Measurements from ENCODE around the gene BMERB1. TPM values are rescaled to one million over a fixed set of nuclear protein-coding genes. Genes with fewer than 3 reads are reported as not detected.
"Not testable (repeated sequence)": the region's sequence is repeated elsewhere in the genome, so short reads cannot be mapped to it uniquely, and the experiment has no call there.

BMERB1 gene
- total RNA-seq, 1 experiment from 2014 or later: 12.4 TPM

- DNase-seq (ENCODE audit: low read depth, low spot score): no peak
- in situ Hi-C loops (cut with HindIII; ENCODE audit: low pct_unique_long_range_greater_than_20kb, low sequenced_read_pairs): no loop called here
Measured at GRCh38 chr16:15606518-15607220, 172.3 kb downstream of the BMERB1 start.

DNA sequence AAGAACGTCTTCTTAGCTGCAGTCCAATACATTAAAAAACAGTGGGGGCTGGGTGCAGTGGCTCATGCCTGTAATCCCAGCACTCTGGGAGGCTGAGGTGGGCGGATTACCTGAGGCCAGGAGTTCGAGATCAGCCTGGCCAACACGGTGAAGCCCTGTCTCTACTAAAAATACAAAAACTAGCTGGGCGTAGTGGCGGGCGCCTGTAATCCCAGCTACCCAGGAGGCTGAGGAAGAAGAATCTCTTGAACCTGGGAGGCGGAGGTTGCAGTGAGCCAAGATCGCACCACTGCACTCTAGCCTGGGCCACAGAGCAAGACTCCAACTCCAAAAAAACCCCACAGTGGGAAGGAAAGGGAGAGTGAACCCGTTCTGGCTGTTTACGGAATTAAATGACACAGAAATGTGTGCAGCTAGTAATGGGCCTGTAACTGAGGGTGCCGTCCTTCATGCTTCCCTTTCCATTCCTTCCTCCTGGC lies 172.9 kb downstream of the BMERB1 start:
- in situ Hi-C loops (cut with HindIII; ENCODE audit: low pct_unique_long_range_greater_than_20kb, low sequenced_read_pairs); DNase-seq (ENCODE audit: low read depth, low spot score): not testable (repeated sequence)

- in situ Hi-C loops (cut with HindIII; ENCODE audit: low pct_unique_long_range_greater_than_20kb, low sequenced_read_pairs): no loop called here
- peak; percentile 34 for DNase-seq (ENCODE audit: low read depth, low spot score)
Measured at GRCh38 chr16:15607700-15608396, 173.5 kb downstream of the BMERB1 start.

GRCh38 chr16:15608398-15609285 lies 174.3 kb downstream of the BMERB1 start:
- DNase-seq (ENCODE audit: low read depth, low spot score): no peak
- in situ Hi-C loops (cut with HindIII; ENCODE audit: low pct_unique_long_range_greater_than_20kb, low sequenced_read_pairs): no loop called here

DNA sequence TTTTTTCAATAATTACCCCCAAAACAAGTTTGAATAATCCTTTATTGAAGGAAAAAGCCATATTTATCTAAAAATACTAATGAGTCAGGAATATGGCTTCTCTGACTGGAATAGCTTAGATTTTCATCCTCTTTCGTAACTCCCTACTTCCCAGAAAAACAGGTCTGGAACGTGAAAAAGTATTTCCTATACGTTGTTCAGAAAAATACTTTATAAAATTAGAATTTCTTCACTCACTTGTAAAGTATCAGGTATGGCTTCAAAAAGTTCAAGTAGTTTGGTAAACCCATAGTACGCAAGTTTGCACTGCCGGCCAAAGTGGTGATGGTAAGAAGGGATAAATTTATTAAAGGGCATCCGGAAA lies 174.9 kb downstream of the BMERB1 start:
- in situ Hi-C loops (cut with HindIII; ENCODE audit: low pct_unique_long_range_greater_than_20kb, low sequenced_read_pairs): no loop called here
- no peak for DNase-seq (ENCODE audit: low read depth, low spot score)

DNA sequence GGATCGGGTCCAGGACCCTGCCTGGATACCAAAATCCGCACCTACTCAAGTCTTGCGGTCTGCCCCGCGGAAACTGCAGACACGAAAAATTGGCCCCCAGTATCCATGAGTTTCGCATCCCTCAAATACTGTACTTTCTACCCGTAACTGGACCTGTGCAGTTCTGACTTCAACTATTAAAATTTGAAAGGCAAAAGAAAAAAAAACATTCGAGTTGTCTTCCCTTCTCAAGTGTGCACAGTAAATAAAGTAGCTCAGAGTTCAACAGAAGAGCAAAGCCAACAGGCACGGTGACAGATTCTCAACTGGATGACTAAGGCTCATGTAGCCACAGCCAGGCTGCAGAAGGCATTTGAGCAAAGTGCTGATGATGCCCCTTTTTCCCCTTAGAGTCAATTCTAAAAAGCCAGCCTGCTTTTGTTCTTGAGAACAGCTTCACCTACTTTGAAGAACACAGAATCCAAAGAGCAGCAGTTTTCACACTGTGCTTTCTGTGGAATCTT lies 176.0 kb downstream of the BMERB1 start:
- in situ Hi-C loops (cut with HindIII; ENCODE audit: low pct_unique_long_range_greater_than_20kb, low sequenced_read_pairs): no loop called here
- no peak for DNase-seq (ENCODE audit: low read depth, low spot score)

GRCh38 chr16:15611610-15612009 lies 177.2 kb downstream of the BMERB1 start:
- DNase-seq (ENCODE audit: low read depth, low spot score): no peak
- in situ Hi-C loops (cut with HindIII; ENCODE audit: low pct_unique_long_range_greater_than_20kb, low sequenced_read_pairs): no loop called here

DNA sequence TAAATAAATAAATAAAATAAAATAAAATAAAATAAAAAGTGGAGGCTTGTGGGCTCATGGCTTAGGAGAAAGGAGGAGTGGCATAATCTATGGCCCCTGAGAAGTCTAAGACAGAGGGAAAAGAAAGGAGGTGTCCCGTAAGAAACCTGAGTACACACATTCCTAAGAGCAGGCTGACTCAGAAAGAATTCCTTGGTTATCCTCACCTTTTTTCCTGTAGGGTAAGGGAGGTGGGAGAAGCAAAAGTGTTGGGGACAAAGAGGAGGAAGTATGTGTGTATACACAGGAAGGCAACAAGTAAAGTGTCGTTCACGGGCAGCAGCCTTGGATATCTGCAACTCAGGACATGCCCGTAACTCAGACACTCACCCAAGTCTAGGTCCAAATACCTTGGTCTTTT lies 179.3 kb downstream of the BMERB1 start:
- no peak for DNase-seq (ENCODE audit: low read depth, low spot score)
- in situ Hi-C loops (cut with HindIII; ENCODE audit: low pct_unique_long_range_greater_than_20kb, low sequenced_read_pairs): no loop called here

DNA sequence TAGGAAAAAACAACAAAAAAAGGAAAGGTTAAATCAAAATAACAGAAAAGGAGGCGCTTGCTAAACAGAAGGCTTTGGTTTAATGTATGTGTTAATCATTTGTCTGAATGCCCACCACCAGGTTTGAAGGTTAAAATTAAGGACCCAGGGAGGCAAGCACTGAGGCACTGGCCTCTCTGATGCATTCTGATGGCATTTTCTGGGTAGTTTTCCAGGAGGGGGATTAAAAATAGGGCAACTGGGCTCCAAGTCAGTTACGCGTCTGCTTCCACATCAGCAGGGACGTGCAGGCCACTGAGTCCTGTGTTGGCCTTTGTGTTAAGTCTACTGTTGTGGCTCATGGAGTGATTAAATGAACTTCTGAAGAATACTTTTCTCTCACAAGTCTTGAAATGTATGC lies 181.6 kb downstream of the BMERB1 start:
- no peak for DNase-seq (ENCODE audit: low read depth, low spot score)
- in situ Hi-C loops (cut with HindIII; ENCODE audit: low pct_unique_long_range_greater_than_20kb, low sequenced_read_pairs): no loop called here

DNA sequence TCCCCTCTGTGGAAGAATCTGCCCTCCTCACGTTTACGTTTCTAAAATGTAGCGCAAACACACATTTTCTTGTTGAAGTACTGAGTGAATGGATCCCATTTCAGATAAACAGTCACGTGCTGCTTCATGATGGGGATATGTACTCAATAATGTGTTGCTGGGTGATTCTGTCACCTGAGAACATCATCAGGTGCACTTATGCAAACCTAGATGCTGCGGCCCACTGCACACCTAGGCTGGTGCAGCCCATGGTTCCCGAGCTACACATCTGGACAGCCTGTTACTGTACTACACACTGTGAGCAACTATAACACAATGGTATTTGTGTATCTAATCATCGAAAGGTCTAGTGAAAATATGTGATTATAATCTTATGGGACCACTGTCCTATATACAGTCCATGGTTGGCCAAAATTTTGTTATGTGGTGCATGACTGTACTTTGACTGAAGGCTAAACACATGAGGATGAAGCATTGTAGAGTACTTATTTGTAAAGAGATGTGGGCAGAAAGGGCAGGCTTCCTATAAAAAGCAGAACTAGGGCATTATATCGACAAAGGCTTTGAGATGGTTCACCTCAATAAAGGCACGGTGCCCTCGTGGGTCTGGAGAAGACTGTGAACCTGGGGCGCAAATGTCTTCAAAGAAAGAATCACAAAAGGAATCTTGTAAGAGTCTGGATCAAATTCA lies 182.2 kb downstream of the BMERB1 start:
- in situ Hi-C loops (cut with HindIII; ENCODE audit: low pct_unique_long_range_greater_than_20kb, low sequenced_read_pairs): no loop called here
- DNase-seq (ENCODE audit: low read depth, low spot score): no peak

DNA sequence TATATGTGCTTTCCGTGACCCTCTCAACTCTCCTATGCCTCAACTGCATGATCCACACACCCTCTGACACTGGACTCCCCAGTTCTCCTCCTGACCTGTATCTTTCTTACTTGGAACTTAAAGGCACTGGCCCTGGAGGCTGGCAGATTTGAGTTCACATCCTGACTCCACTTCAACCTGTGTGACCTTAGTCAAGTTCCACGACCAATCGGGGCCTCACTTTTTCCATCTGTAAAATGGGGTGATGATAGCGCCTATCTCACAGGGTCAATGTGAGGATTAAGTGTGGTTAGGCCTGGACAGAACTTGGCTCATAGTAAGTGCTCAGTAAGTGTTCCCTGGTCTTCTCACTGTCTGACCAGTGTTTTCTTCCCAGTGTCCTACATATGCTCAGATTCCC lies 183.5 kb downstream of the BMERB1 start:
- in situ Hi-C loops (cut with HindIII; ENCODE audit: low pct_unique_long_range_greater_than_20kb, low sequenced_read_pairs): no loop called here

DNA sequence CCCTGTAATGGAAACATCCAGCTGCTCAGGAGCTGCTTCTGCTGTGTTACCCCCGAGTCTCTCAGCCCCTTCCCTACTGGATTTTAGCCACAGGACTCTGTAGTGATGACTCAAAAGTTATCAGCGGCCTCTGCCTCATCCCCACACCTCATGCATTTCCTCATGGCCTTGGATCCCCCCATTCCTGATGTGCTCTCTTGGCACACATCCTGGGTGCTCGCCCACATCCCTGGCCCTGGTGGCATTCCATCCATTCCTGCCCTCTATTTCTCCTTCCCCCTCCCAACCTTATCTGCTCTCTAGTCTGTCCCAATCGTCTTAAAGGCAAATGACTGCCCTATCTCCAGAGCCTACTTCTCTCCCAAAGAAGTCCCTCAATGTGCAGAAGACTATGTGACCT lies 184.0 kb downstream of the BMERB1 start:
- no peak for DNase-seq (ENCODE audit: low read depth, low spot score)

More for the DNA sequence above, 183.5 kb downstream of the BMERB1 start:
- no peak for DNase-seq (ENCODE audit: low read depth, low spot score)

GRCh38 chr16:15620611-15621195 lies 186.3 kb downstream of the BMERB1 start:
- in situ Hi-C loops (cut with HindIII; ENCODE audit: low pct_unique_long_range_greater_than_20kb, low sequenced_read_pairs): no loop called here

More for the DNA sequence above, 184.0 kb downstream of the BMERB1 start:
- in situ Hi-C loops (cut with HindIII; ENCODE audit: low pct_unique_long_range_greater_than_20kb, low sequenced_read_pairs): no loop called here

DNA sequence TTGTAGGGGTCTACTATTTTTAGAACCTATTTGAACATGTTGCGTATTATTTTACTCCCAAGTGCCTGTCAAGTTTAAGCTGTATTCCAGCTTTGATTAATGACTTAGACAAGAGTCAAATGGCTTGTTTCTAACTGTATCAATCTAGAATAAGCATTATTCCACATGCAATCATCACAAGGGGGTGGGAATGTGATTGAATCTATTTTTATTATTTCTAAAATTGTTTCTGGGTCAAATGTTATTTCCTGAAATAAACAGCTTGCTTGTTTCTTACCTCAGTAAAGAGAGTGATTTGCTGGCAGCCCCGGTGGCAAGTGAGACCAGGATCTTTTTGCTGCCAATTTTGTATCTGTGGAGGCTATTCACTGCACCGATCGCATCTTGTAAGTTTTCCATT lies 187.1 kb downstream of the BMERB1 start:
- DNase-seq (ENCODE audit: low read depth, low spot score): no peak
- in situ Hi-C loops (cut with HindIII; ENCODE audit: low pct_unique_long_range_greater_than_20kb, low sequenced_read_pairs): no loop called here

More at GRCh38 chr16:15620611-15621195, 186.3 kb downstream of the BMERB1 start:
- no peak for DNase-seq (ENCODE audit: low read depth, low spot score)

- in situ Hi-C loops (cut with HindIII; ENCODE audit: low pct_unique_long_range_greater_than_20kb, low sequenced_read_pairs): no loop called here
Measured at GRCh38 chr16:15621889-15622288, 187.5 kb downstream of the BMERB1 start.

DNA sequence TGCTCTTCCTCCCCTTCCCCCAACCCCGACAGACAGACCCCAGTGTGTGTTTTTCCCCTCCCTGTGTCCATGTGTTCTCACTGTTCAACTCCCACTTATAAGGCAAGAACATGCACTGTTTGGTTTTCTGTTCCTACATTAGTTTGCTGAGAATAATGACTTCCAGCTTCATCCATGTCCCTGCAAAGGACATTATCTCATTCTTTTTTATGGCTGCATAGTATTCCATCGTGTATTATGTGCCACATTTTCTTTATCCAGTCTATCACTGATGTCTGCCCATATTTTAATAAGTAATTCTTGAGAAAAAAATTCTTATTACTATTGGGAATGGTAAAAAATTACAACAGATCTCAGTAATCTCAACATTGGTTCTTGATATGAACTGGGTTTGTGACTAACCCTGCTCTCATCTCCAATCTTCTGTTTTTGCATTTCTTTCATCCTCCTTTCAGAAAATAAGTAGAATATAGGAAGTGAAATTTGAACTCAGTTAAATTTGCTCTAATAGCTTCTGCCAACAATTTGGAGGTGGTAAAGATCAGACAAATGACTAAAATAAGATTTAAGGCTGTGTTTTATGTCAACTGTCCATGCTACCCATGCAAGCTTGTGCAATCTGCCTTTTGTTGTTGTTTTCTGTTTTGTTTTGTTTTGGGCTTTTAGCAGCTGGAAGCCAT lies 197.5 kb downstream of the BMERB1 start:
- DNase-seq (ENCODE audit: low read depth, low spot score): no peak
- in situ Hi-C loops (cut with HindIII; ENCODE audit: low pct_unique_long_range_greater_than_20kb, low sequenced_read_pairs): no loop called here

More at GRCh38 chr16:15621889-15622288, 187.5 kb downstream of the BMERB1 start:
- DNase-seq (ENCODE audit: low read depth, low spot score): no peak

DNA sequence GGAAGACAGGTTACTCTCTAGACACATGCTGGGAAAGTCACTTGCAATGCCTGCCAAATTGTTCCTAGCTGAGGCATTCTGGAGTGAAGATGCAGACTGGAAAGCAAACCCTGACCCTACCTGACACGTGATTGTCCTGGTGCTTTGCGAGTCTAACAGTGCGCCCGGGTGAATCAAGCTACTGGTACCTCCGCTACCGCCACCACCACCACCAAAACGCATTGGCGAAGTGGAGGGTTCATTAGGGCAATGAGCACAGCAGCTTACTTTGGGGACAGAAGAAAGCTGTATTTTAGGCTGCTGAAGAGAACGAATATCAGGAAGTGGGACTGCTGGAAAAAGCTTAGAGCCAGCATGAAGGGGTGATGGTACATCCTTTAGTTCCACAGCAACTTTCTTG lies 201.5 kb downstream of the BMERB1 start:
- in situ Hi-C loops (cut with HindIII; ENCODE audit: low pct_unique_long_range_greater_than_20kb, low sequenced_read_pairs): no loop called here
- DNase-seq (ENCODE audit: low read depth, low spot score): no peak
